A549 (cell line): Measurements from ENCODE around the gene HOXC12.

Experiments used
- CTCF ChIP-seq: fragments of >200 bp; sonication (Bioruptor Twin); formaldehyde crosslinking; IDR thresholded peaks from 3 replicates; pipeline ENCODE4 v1.5.1; 2016
- HES2 ChIP-seq: fragments of >200 bp; sonication (Bioruptor Twin); formaldehyde crosslinking; IDR thresholded peaks from 2 replicates; pipeline ENCODE4 v1.6.1; 2016
- JUNB ChIP-seq: fragments of >200 bp; sonication (Bioruptor Twin); formaldehyde crosslinking; IDR thresholded peaks from 2 replicates; pipeline ENCODE4 v1.6.1; 2016
- KDM1A ChIP-seq: fragments of 200-600 bp; sonication (generic); IDR thresholded peaks from 2 replicates; pipeline ENCODE4 v1.6.1; 2016; ENCODE audit warnings: low read depth, mild to moderate bottlenecking
- MAFK ChIP-seq: fragments of 450-650 bp; IDR thresholded peaks from 2 replicates; pipeline ENCODE4 v1.6.1; 2014; ENCODE audit not compliant: partially characterized antibody
- MAX ChIP-seq: IDR thresholded peaks from 2 replicates; pipeline ENCODE4 v1.6.1; 2012
- POLR2A ChIP-seq: IDR thresholded peaks from 2 replicates; pipeline ENCODE4 v1.6.1; 2012; ENCODE audit warnings: mild to moderate bottlenecking, low read length
- USF2 ChIP-seq: fragments of 450-650 bp; IDR thresholded peaks from 2 replicates; pipeline ENCODE4 v1.6.1; 2014; ENCODE audit warnings: antibody characterized with exemption

- TF ChIP-seq KDM1A (no peak), USF2 (no peak), HES2 (no peak), CTCF (no peak), MAX (no peak), JUNB (no peak), POLR2A (no peak), MAFK (no peak)
Measured at GRCh38 chr12:53976823-53977595, 22.3 kb downstream of the HOXC12 start.
